Mesenteric fat pad (tissue), 1 donor: ENCODE results near the gene TEPSIN. TPM values are rescaled to one million over a fixed set of nuclear protein-coding genes. Genes with fewer than 3 reads are reported as not detected.

Source experiments
- DNase-seq: peaks from one replicate; pipeline ENCODE4 v3.0.0-alpha.2; 2020; ENCODE audit warnings: low spot score
- total RNA-seq: library from RNA; stranded (reverse); fragmentation: NEBNext Ultra II Directional; extraction: Animal tissue kit (Norgen Biotek cat#: 25700); gene quantifications from one replicate; pipeline ENCODE4 v1.2.1, GENCODE V29; 2021
- donor health status: DM: yes; HTN: yes; CAD: no.

TEPSIN gene
- total RNA-seq, 1 donor from 2014 or later: 23.1 TPM

GRCh38 chr17:81222620-81222905 is 16.3 kb downstream of the TEPSIN start:
- no peak for DNase-seq

GRCh38 chr17:81221842-81222619 is 16.8 kb downstream of the TEPSIN start:
- no peak for DNase-seq

- DNase-seq: no peak
These were observed 17.4 kb downstream of the TEPSIN start for GRCh38 chr17:81221371-81221841.

GRCh38 chr17:81219476-81220180 is 19.2 kb downstream of the TEPSIN start:
- DNase-seq: no peak

GRCh38 chr17:81218991-81219390 is 19.9 kb downstream of the TEPSIN start:
- DNase-seq: no peak

- DNase-seq: no peak
These were observed 20.4 kb downstream of the TEPSIN start for GRCh38 chr17:81218459-81218858.

GRCh38 chr17:81217491-81217890 is 21.4 kb downstream of the TEPSIN start:
- no peak for DNase-seq

- no peak for DNase-seq
These were observed 24.9 kb downstream of the TEPSIN start for GRCh38 chr17:81213978-81214377.

- DNase-seq: no peak
These were observed 26.5 kb downstream of the TEPSIN start for GRCh38 chr17:81212365-81212764.

GRCh38 chr17:81210868-81211267 is 28.0 kb downstream of the TEPSIN start:
- DNase-seq: no peak

GRCh38 chr17:81210466-81210865 is 28.4 kb downstream of the TEPSIN start:
- DNase-seq: no peak

GRCh38 chr17:81209141-81209540 is 29.7 kb downstream of the TEPSIN start:
- DNase-seq: no peak

GRCh38 chr17:81208651-81209050 is 30.2 kb downstream of the TEPSIN start:
- no peak for DNase-seq

GRCh38 chr17:81207610-81208581 is 31.0 kb downstream of the TEPSIN start:
- DNase-seq: no peak

GRCh38 chr17:81206657-81207056 is 32.2 kb downstream of the TEPSIN start:
- no peak for DNase-seq

- DNase-seq: no peak
These were observed 32.7 kb downstream of the TEPSIN start for GRCh38 chr17:81206166-81206565.

- no peak for DNase-seq
These were observed 34.3 kb downstream of the TEPSIN start for GRCh38 chr17:81204578-81204977.

GRCh38 chr17:81203136-81203535 is 35.7 kb downstream of the TEPSIN start:
- DNase-seq: no peak

GRCh38 chr17:81202318-81202717 is 36.5 kb downstream of the TEPSIN start:
- no peak for DNase-seq

GRCh38 chr17:81200695-81201580 is 37.9 kb downstream of the TEPSIN start:
- no peak for DNase-seq

- DNase-seq: no peak
These were observed 38.7 kb downstream of the TEPSIN start for GRCh38 chr17:81200201-81200600.
